Brain microvascular endothelial cell (primary cell): ENCODE data around the gene CFAP46.

ENCODE experiments used
- DNase-seq: peaks from one replicate; pipeline ENCODE4 v3.0.0-alpha.2; 2020
- H3K27ac ChIP-seq: fragments of 250-450 bp; sonication (Bioruptor Pico); 2 replicates; pipeline ENCODE4 v1.5.1; 2020; ENCODE audit warnings: mild to moderate bottlenecking, moderate library complexity
- H3K27me3 ChIP-seq: fragments of 250-450 bp; sonication (Bioruptor Pico); replicated peaks from 2 replicates; pipeline ENCODE4 v1.5.1; 2020; ENCODE audit warnings: mild to moderate bottlenecking
- H3K36me3 ChIP-seq: fragments of 250-450 bp; sonication (Bioruptor Pico); replicated peaks from 2 replicates; pipeline ENCODE4 v1.5.1; 2020; ENCODE audit warnings: mild to moderate bottlenecking
- H3K4me3 ChIP-seq: 2 replicates; pipeline ENCODE4 v1.5.1; 2011; ENCODE audit warnings: low read depth, mild to moderate bottlenecking, control low read depth, low read length, moderate library complexity
- in situ Hi-C: cut with HindIII; loops from 2 replicates; pipeline ENCODE4 v1.10.0; 2017; ENCODE audit warnings: low sequenced_read_pairs, low pct_ligation_motif_present
- TF ChIP-seq, protein P1 (sequence below): IDR thresholded peaks from 2 replicates; pipeline ENCODE4 v1.5.1; 2011; ENCODE audit warnings: low read depth, mild to moderate bottlenecking, moderate library complexity, low read length, control low read depth, inconsistent platforms; ENCODE audit errors: missing control alignments

Gene CFAP46

GRCh38 chr10:132783940-132784865 is 158.2 kb downstream of the CFAP46 start:
- in situ Hi-C loops = no loop called here
- TF ChIP-seq, protein P1, sequence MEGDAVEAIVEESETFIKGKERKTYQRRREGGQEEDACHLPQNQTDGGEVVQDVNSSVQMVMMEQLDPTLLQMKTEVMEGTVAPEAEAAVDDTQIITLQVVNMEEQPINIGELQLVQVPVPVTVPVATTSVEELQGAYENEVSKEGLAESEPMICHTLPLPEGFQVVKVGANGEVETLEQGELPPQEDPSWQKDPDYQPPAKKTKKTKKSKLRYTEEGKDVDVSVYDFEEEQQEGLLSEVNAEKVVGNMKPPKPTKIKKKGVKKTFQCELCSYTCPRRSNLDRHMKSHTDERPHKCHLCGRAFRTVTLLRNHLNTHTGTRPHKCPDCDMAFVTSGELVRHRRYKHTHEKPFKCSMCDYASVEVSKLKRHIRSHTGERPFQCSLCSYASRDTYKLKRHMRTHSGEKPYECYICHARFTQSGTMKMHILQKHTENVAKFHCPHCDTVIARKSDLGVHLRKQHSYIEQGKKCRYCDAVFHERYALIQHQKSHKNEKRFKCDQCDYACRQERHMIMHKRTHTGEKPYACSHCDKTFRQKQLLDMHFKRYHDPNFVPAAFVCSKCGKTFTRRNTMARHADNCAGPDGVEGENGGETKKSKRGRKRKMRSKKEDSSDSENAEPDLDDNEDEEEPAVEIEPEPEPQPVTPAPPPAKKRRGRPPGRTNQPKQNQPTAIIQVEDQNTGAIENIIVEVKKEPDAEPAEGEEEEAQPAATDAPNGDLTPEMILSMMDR = no peak
- Histone ChIP-seq H3K27ac (no peak overlapping the region), H3K36me3 (no peaks in the 10 kb centered on the region), H3K27me3 (peaks cover 46% of the 10 kb centered on the region), H3K4me3 (no peak overlapping the region)
- no peak for DNase-seq

DNA sequence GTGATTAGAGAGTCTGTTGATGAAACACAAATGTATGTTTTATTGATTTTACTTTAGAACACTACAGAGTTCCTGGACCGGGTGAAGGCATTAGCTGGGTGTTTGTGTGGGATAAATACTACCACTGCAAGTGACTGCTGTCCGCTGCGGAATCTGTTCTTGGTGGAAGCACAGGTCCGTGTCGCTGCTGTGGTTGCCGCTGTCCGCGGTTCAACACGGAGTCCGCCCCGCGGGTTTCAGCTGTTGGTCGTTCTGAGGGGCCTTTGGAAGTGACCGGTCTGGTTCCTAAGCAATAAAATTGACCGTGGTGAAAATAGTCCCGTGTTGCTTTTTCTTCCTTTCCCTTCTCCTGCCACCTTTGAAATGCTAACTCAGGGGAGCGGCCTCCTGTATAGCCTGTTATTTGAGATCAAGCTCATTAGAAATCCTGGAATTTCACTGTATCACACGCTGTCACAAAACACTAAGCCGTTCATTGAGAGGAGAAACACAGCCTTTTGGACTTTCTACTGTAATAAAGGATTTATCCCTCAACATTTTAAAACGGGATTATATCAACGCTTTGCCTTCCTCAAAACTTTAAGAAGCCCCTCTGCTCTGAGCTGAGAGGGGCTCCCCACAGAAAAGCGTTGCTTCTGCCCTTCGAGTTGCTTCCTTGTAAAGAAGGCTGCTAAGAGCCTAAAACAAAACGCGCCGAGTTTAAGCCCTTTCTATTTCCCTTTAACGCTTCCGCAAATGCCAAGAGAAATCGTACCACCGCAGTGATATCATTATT is 159.0 kb downstream of the CFAP46 start:
- Histone ChIP-seq H3K36me3 (no peaks in the 10 kb centered on the region), H3K27ac (no peak overlapping the region), H3K4me3 (no peak overlapping the region), H3K27me3 (peaks cover 37% of the 10 kb centered on the region)
- no peak for DNase-seq
- TF ChIP-seq, protein P1 = no peak
- in situ Hi-C loops = no loop called here

GRCh38 chr10:132781556-132781955 is 160.8 kb downstream of the CFAP46 start:
- TF ChIP-seq, protein P1 = no peak
- H3K27me3 ChIP-seq = peaks cover 22% of the 10 kb centered on the region
- in situ Hi-C loops = no loop called here
- H3K4me3 ChIP-seq = no peak overlapping the region
- DNase-seq = no peak
- H3K27ac ChIP-seq = no peak overlapping the region
- no peaks in the 10 kb centered on the region for H3K36me3 ChIP-seq

DNA sequence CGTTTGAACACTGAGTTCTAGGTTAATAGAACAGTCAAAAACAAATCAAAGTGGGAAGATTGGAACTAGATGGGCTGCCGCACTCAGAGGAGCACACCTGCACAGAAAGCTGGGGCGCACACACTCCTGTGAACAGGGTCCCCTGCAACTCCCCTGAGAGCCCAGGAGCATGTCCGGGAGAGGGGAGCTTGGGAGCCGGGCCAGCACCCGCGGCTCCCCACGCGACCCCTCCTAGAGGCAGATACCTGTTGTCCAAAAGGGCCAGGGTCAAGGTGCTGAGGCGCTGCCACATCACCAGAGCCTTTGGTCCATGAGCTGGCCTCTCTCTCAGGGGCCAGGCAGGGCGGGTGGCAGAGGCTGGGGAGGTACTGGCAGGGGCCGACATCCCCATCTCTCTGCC is 162.0 kb downstream of the CFAP46 start:
- Histone ChIP-seq H3K27me3 (peaks cover 15% of the 10 kb centered on the region), H3K4me3 (no peak overlapping the region), H3K36me3 (no peaks in the 10 kb centered on the region), H3K27ac (no peak overlapping the region)
- DNase-seq = no peak
- in situ Hi-C loops = no loop called here
- TF ChIP-seq, protein P1 = no peak

GRCh38 chr10:132779549-132780294 is 162.6 kb downstream of the CFAP46 start:
- Histone ChIP-seq H3K36me3 (no peaks in the 10 kb centered on the region), H3K27ac (no peak overlapping the region)
- in situ Hi-C loops = no loop called here

More at GRCh38 chr10:132779549-132780294, 162.6 kb downstream of the CFAP46 start:
- Histone ChIP-seq H3K27me3 (peaks cover 9% of the 10 kb centered on the region), H3K4me3 (no peak overlapping the region)
- no peak for DNase-seq
- TF ChIP-seq, protein P1 = no peak
